Measurements from ENCODE around the gene TMCO4. TPM values are rescaled to one million over a fixed set of nuclear protein-coding genes. Genes with fewer than 3 reads are reported as not detected.

Gene TMCO4
- total and polyA plus RNA-seq, 2 of the 8 experiments (the other 6 are each of a cell fraction or from before 2014, with no cell fraction given): 3.0 to 3.1 TPM

DNA sequence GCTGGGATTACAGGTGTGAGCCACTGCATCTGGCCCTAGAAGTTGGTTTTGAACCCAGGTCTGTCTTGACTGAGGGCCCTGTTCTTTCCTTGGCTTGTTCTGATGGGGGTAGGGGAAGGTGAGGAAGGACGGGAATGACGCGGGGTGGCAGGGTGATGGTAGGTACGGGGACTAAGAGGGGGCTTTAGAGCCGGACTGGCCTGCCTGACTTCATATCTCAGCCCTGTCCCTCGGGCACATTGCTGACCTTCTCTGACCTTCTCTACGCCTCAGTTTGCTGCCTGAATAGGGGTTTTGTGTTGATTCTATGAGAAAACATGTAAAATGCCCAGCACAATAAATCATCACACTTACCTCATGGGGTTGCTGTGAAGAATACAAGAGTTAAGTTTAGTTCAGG is 8.6 kb upstream of the TMCO4 start (continued):
- TF ChIP-seq NANOG (IDR thresholded peaks at IDR 0.05; ENCODE audit: insufficient read depth, low read depth, low read length, poor library complexity, severe bottlenecking) (no peak), RXRA (IDR thresholded peaks at IDR 0.05; ENCODE audit: insufficient read depth, low read depth, low read length) (no peak), YY1 (IDR thresholded peaks at IDR 0.05; ENCODE audit: low read depth, low read length) (no peak), TAF1 (IDR thresholded peaks at IDR 0.05; ENCODE audit: low read depth, low read length) (no peak), SIX5 (IDR thresholded peaks at IDR 0.05; ENCODE audit: low read depth, low read length) (no peak), NRF1 (IDR thresholded peaks at IDR 0.05; ENCODE audit: low read depth, low read length) (no peak)
- TF ChIP-seq, protein P1, sequence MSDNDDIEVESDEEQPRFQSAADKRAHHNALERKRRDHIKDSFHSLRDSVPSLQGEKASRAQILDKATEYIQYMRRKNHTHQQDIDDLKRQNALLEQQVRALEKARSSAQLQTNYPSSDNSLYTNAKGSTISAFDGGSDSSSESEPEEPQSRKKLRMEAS (IDR thresholded peaks at IDR 0.05): no peak
- TF ChIP-seq, protein P2, sequence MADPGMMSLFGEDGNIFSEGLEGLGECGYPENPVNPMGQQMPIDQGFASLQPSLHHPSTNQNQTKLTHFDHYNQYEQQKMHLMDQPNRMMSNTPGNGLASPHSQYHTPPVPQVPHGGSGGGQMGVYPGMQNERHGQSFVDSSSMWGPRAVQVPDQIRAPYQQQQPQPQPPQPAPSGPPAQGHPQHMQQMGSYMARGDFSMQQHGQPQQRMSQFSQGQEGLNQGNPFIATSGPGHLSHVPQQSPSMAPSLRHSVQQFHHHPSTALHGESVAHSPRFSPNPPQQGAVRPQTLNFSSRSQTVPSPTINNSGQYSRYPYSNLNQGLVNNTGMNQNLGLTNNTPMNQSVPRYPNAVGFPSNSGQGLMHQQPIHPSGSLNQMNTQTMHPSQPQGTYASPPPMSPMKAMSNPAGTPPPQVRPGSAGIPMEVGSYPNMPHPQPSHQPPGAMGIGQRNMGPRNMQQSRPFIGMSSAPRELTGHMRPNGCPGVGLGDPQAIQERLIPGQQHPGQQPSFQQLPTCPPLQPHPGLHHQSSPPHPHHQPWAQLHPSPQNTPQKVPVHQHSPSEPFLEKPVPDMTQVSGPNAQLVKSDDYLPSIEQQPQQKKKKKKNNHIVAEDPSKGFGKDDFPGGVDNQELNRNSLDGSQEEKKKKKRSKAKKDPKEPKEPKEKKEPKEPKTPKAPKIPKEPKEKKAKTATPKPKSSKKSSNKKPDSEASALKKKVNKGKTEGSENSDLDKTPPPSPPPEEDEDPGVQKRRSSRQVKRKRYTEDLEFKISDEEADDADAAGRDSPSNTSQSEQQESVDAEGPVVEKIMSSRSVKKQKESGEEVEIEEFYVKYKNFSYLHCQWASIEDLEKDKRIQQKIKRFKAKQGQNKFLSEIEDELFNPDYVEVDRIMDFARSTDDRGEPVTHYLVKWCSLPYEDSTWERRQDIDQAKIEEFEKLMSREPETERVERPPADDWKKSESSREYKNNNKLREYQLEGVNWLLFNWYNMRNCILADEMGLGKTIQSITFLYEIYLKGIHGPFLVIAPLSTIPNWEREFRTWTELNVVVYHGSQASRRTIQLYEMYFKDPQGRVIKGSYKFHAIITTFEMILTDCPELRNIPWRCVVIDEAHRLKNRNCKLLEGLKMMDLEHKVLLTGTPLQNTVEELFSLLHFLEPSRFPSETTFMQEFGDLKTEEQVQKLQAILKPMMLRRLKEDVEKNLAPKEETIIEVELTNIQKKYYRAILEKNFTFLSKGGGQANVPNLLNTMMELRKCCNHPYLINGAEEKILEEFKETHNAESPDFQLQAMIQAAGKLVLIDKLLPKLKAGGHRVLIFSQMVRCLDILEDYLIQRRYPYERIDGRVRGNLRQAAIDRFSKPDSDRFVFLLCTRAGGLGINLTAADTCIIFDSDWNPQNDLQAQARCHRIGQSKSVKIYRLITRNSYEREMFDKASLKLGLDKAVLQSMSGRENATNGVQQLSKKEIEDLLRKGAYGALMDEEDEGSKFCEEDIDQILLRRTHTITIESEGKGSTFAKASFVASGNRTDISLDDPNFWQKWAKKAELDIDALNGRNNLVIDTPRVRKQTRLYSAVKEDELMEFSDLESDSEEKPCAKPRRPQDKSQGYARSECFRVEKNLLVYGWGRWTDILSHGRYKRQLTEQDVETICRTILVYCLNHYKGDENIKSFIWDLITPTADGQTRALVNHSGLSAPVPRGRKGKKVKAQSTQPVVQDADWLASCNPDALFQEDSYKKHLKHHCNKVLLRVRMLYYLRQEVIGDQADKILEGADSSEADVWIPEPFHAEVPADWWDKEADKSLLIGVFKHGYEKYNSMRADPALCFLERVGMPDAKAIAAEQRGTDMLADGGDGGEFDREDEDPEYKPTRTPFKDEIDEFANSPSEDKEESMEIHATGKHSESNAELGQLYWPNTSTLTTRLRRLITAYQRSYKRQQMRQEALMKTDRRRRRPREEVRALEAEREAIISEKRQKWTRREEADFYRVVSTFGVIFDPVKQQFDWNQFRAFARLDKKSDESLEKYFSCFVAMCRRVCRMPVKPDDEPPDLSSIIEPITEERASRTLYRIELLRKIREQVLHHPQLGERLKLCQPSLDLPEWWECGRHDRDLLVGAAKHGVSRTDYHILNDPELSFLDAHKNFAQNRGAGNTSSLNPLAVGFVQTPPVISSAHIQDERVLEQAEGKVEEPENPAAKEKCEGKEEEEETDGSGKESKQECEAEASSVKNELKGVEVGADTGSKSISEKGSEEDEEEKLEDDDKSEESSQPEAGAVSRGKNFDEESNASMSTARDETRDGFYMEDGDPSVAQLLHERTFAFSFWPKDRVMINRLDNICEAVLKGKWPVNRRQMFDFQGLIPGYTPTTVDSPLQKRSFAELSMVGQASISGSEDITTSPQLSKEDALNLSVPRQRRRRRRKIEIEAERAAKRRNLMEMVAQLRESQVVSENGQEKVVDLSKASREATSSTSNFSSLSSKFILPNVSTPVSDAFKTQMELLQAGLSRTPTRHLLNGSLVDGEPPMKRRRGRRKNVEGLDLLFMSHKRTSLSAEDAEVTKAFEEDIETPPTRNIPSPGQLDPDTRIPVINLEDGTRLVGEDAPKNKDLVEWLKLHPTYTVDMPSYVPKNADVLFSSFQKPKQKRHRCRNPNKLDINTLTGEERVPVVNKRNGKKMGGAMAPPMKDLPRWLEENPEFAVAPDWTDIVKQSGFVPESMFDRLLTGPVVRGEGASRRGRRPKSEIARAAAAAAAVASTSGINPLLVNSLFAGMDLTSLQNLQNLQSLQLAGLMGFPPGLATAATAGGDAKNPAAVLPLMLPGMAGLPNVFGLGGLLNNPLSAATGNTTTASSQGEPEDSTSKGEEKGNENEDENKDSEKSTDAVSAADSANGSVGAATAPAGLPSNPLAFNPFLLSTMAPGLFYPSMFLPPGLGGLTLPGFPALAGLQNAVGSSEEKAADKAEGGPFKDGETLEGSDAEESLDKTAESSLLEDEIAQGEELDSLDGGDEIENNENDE (IDR thresholded peaks at IDR 0.05; ENCODE audit: insufficient replicate concordance, low read length): no peak

Measured in H1 (cell line).